Inflammatory macrophage treated with lipopolysaccharide for 1 hour (primary cell): Measurements from ENCODE around the gene CHEK1.
"Not testable (repeated sequence)": the region's sequence is repeated elsewhere in the genome, so short reads cannot be mapped to it uniquely, and the experiment has no call there.

Source experiments
- DNase-seq, 2 donors: peaks; one replicate each; pipeline ENCODE4 v3.0.0-alpha.2; 2020 to 2022

CHEK1 gene

GRCh38 chr11:125701858-125702621 lies 77.1 kb downstream of the CHEK1 start:
- DNase-seq = no peak

DNA sequence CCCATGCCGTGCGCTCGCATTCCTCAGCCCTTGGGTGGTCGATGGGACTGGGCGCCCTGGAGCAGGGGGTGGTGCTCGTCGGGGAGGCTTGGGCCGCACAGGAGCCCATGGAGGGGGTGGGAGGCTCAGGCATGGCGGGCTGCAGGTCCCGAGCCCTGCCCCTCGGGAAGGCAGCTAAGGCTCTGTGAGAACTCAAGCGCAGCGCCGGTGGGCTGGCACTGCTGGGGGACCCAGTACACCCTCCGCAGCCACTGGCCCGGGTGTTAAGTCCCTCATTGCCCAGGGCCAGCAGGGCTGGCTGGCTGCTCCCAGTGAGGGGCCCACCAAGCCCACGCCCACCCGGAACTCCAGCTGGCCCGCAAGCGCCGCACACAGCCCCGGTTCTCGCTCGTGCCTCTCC lies 79.7 kb downstream of the CHEK1 start:
- not testable (repeated sequence) for DNase-seq

DNA sequence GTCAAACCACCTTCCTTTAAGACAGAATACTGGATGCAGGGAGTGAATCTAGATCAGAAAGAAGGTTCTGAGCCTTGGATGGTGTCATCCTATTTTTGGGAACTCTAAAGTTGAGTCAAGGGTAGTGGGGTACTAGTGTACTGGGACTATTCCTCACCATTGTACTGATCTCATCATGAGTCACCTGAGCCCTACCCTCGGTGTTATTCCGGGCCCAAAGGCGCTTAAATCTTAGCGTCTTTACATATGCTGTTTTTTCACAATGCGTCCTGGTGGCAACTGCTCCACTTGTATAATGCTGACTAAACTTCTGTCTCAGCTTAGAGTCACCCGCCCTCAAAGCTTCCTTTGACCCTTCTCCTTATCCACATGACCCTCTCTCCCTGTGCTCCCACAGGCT lies 95.8 kb downstream of the CHEK1 start:
- no peak for DNase-seq

- no peak for DNase-seq
Measured at GRCh38 chr11:125724125-125724524, 99.2 kb downstream of the CHEK1 start.
